SJCRH30 (cell line): ENCODE results near the gene ADAMTSL1. TPM values are rescaled to one million over a fixed set of nuclear protein-coding genes. Genes with fewer than 3 reads are reported as not detected.

Experiments used
- DNase-seq, 2 experiments: peaks; one replicate each; pipeline ENCODE4 v3.0.0-alpha.2; 2015 to 2020
- H3K27ac ChIP-seq: fragments of 250-450 bp; sonication (Bioruptor Pico); 2 replicates; pipeline ENCODE4 v1.5.1; 2020; ENCODE audit warnings: mild to moderate bottlenecking, moderate library complexity
- H3K27me3 ChIP-seq: fragments of 250-450 bp; sonication (Bioruptor Pico); 2 replicates; pipeline ENCODE4 v1.5.1; 2020; ENCODE audit warnings: mild to moderate bottlenecking, moderate library complexity
- H3K36me3 ChIP-seq: fragments of 250-450 bp; sonication (Bioruptor Pico); 2 replicates; pipeline ENCODE4 v1.5.1; 2020; ENCODE audit warnings: mild to moderate bottlenecking, moderate library complexity
- H3K4me1 ChIP-seq: fragments of 250-450 bp; sonication (Bioruptor Pico); 2 replicates; pipeline ENCODE4 v1.5.1; 2020; ENCODE audit warnings: mild to moderate bottlenecking, moderate library complexity
- H3K4me3 ChIP-seq: fragments of 250-450 bp; sonication (Bioruptor Pico); 2 replicates; pipeline ENCODE4 v1.5.1; 2020; ENCODE audit warnings: mild to moderate bottlenecking, moderate library complexity
- H3K9me3 ChIP-seq: fragments of 250-450 bp; sonication (Bioruptor Pico); replicated peaks from 2 replicates; pipeline ENCODE4 v1.5.1; 2020; ENCODE audit warnings: mild to moderate bottlenecking, moderate library complexity
- total RNA-seq: library from RNA; depleted of rRNA; stranded (reverse); fragments of >200 nt; shearing (Covaris generic); gene quantifications from 2 replicates; pipeline ENCODE4 v1.2.3, GENCODE V29; 2014

Gene ADAMTSL1
- total RNA-seq, 1 experiment from 2014 or later, result 3.3 TPM

GRCh38 chr9:18848657-18849056, 374.7 kb downstream of the ADAMTSL1 start:
- Histone ChIP-seq H3K4me3 (no peak overlapping the region), H3K36me3 (no peaks in the 10 kb centered on the region), H3K27me3 (no peaks in the 10 kb centered on the region), H3K9me3 (no peaks in the 10 kb centered on the region), H3K4me1 (no peaks in the 10 kb centered on the region), H3K27ac (no peak overlapping the region)
- no peak for DNase-seq

GRCh38 chr9:18849270-18849669, 375.3 kb downstream of the ADAMTSL1 start:
- H3K27me3 ChIP-seq, result no peaks in the 10 kb centered on the region
- H3K9me3 ChIP-seq, result no peaks in the 10 kb centered on the region
- DNase-seq, result no peak
- no peak overlapping the region for H3K4me3 ChIP-seq
- H3K4me1 ChIP-seq, result no peaks in the 10 kb centered on the region
- no peak overlapping the region for H3K27ac ChIP-seq
- H3K36me3 ChIP-seq, result no peaks in the 10 kb centered on the region

GRCh38 chr9:18849890-18850677, 376.1 kb downstream of the ADAMTSL1 start:
- no peaks in the 10 kb centered on the region for H3K4me1 ChIP-seq
- no peak overlapping the region for H3K27ac ChIP-seq
- no peaks in the 10 kb centered on the region for H3K36me3 ChIP-seq

GRCh38 chr9:18851069-18851795, 377.3 kb downstream of the ADAMTSL1 start:
- Histone ChIP-seq H3K36me3 (no peaks in the 10 kb centered on the region), H3K4me1 (no peaks in the 10 kb centered on the region), H3K27me3 (no peaks in the 10 kb centered on the region), H3K4me3 (no peak overlapping the region), H3K27ac (no peak overlapping the region), H3K9me3 (no peaks in the 10 kb centered on the region)
- no peak for DNase-seq

More at GRCh38 chr9:18849890-18850677, 376.1 kb downstream of the ADAMTSL1 start:
- Histone ChIP-seq H3K27me3 (no peaks in the 10 kb centered on the region), H3K9me3 (no peaks in the 10 kb centered on the region), H3K4me3 (no peak overlapping the region)
- DNase-seq, result no peak

GRCh38 chr9:18855656-18856055, 381.7 kb downstream of the ADAMTSL1 start:
- no peak for DNase-seq
- H3K27ac ChIP-seq, result no peak overlapping the region

GRCh38 chr9:18857334-18857733, 383.4 kb downstream of the ADAMTSL1 start:
- Histone ChIP-seq H3K4me3 (no peak overlapping the region), H3K27me3 (no peaks in the 10 kb centered on the region), H3K36me3 (no peaks in the 10 kb centered on the region), H3K27ac (no peak overlapping the region), H3K4me1 (no peaks in the 10 kb centered on the region), H3K9me3 (no peaks in the 10 kb centered on the region)
- no peak for DNase-seq

More at GRCh38 chr9:18855656-18856055, 381.7 kb downstream of the ADAMTSL1 start:
- Histone ChIP-seq H3K36me3 (no peaks in the 10 kb centered on the region), H3K9me3 (no peaks in the 10 kb centered on the region), H3K4me3 (no peak overlapping the region), H3K27me3 (no peaks in the 10 kb centered on the region), H3K4me1 (no peaks in the 10 kb centered on the region)

GRCh38 chr9:18857769-18858168, 383.8 kb downstream of the ADAMTSL1 start:
- Histone ChIP-seq H3K4me1 (no peaks in the 10 kb centered on the region), H3K9me3 (no peaks in the 10 kb centered on the region), H3K4me3 (no peak overlapping the region), H3K27me3 (no peaks in the 10 kb centered on the region), H3K27ac (no peak overlapping the region), H3K36me3 (no peaks in the 10 kb centered on the region)
- no peak for DNase-seq

GRCh38 chr9:18861609-18862544, 387.9 kb downstream of the ADAMTSL1 start:
- Histone ChIP-seq H3K27me3 (no peaks in the 10 kb centered on the region), H3K4me3 (no peak overlapping the region), H3K36me3 (no peaks in the 10 kb centered on the region), H3K9me3 (no peaks in the 10 kb centered on the region), H3K4me1 (no peaks in the 10 kb centered on the region), H3K27ac (no peak overlapping the region)
- DNase-seq, result no peak

GRCh38 chr9:18863791-18864190, 389.8 kb downstream of the ADAMTSL1 start:
- no peaks in the 10 kb centered on the region for H3K4me1 ChIP-seq
- H3K27ac ChIP-seq, result no peak overlapping the region
- no peaks in the 10 kb centered on the region for H3K36me3 ChIP-seq
- no peaks in the 10 kb centered on the region for H3K9me3 ChIP-seq
- no peak for DNase-seq
- H3K27me3 ChIP-seq, result no peaks in the 10 kb centered on the region
- no peak overlapping the region for H3K4me3 ChIP-seq

- Histone ChIP-seq H3K27me3 (no peaks in the 10 kb centered on the region), H3K4me1 (no peaks in the 10 kb centered on the region), H3K36me3 (no peaks in the 10 kb centered on the region), H3K27ac (no peak overlapping the region), H3K9me3 (no peaks in the 10 kb centered on the region), H3K4me3 (no peak overlapping the region)
- DNase-seq, result no peak
These were observed 390.6 kb downstream of the ADAMTSL1 start for GRCh38 chr9:18864516-18864915.

GRCh38 chr9:18865542-18865941, 391.6 kb downstream of the ADAMTSL1 start:
- H3K36me3 ChIP-seq, result no peaks in the 10 kb centered on the region

GRCh38 chr9:18866121-18866831, 392.3 kb downstream of the ADAMTSL1 start:
- H3K36me3 ChIP-seq, result no peaks in the 10 kb centered on the region
- H3K27me3 ChIP-seq, result no peaks in the 10 kb centered on the region
- no peak for DNase-seq
- H3K4me3 ChIP-seq, result no peak overlapping the region
- no peaks in the 10 kb centered on the region for H3K4me1 ChIP-seq
- no peak overlapping the region for H3K27ac ChIP-seq
- no peaks in the 10 kb centered on the region for H3K9me3 ChIP-seq

More at GRCh38 chr9:18865542-18865941, 391.6 kb downstream of the ADAMTSL1 start:
- Histone ChIP-seq H3K9me3 (no peaks in the 10 kb centered on the region), H3K4me3 (no peak overlapping the region), H3K27ac (no peak overlapping the region), H3K4me1 (no peaks in the 10 kb centered on the region), H3K27me3 (no peaks in the 10 kb centered on the region)
- DNase-seq, result no peak

GRCh38 chr9:18869725-18870124, 395.8 kb downstream of the ADAMTSL1 start:
- Histone ChIP-seq H3K4me3 (no peak overlapping the region), H3K27ac (no peak overlapping the region), H3K27me3 (no peaks in the 10 kb centered on the region), H3K36me3 (no peaks in the 10 kb centered on the region), H3K4me1 (no peaks in the 10 kb centered on the region), H3K9me3 (no peaks in the 10 kb centered on the region)
- DNase-seq, result no peak

GRCh38 chr9:18874069-18874468, 400.1 kb downstream of the ADAMTSL1 start:
- DNase-seq, result no peak
- Histone ChIP-seq H3K9me3 (no peaks in the 10 kb centered on the region), H3K27me3 (no peaks in the 10 kb centered on the region), H3K36me3 (no peaks in the 10 kb centered on the region), H3K4me1 (no peaks in the 10 kb centered on the region), H3K4me3 (no peak overlapping the region), H3K27ac (no peak overlapping the region)
